K562 (cell line): ENCODE results near the gene IMPA2. TPM values are rescaled to one million over a fixed set of nuclear protein-coding genes. Genes with fewer than 3 reads are reported as not detected.

Source experiments
- ATAC-seq: fragments of 200-7000 bp; cut with Tn5 transposase; 3 replicates; pipeline ENCODE4 v1.9.1; 2020; ENCODE audit warnings: moderate library complexity
- BruUV-seq: library from RNA; stranded (reverse); fragments of 400-500 nt; replicated peaks from 2 replicates; lab custom pipeline; 2021; lab: Mats Ljungman, UMichigan
- CTCF ChIA-PET: fragments of 300-600 bp; formaldehyde crosslinking; extraction: SDS; loops from one replicate; lab custom pipeline; 2021; ENCODE audit warnings: low intra/inter-chr PET ratio; lab: Yijun Ruan, JAX
- POLR2A ChIA-PET: fragments of 300-600, 350-650 bp; sonication (Branson Sonifier 250); formaldehyde crosslinking; extraction: SDS; loops from one replicate; lab custom pipeline; 2021; ENCODE audit warnings: antibody characterized with exemption, inconsistent platforms; lab: Yijun Ruan, JAX
- DNase-seq, 4 experiments: peaks; one replicate each; pipeline versions ENCODE4 v3.0.0 to v3.0.0-alpha.2; 2011 to 2018; ENCODE audit warnings: low spot score in 3 of 4, mixed read lengths in 3 of 4; ENCODE audit errors: extremely low read depth in 1 of 4
- FAIRE-seq: peaks from 2 replicates; lab custom pipeline; 2011; peaks lifted over from hg19 to GRCh38; lab: Jason Lieb, UNC
- H2AFZ ChIP-seq: 2 replicates; pipeline ENCODE4 v1.6.0; 2011; ENCODE audit warnings: low read depth, low read length, control low read depth, inconsistent platforms
- H3K27ac ChIP-seq: fragments of 200-600 bp; 3 replicates; pipeline ENCODE4 v1.8.0; 2011; ENCODE audit warnings: low read depth, mild to moderate bottlenecking, control low read depth, inconsistent platforms, low read length, moderate library complexity, mixed read lengths; ENCODE audit errors: extremely low read depth
- H3K27me3 ChIP-seq, 2 experiments: fragments of 300-600 bp in 1 of 2; 2 replicates in 1 of 2; 3 replicates in 1 of 2; pipeline versions ENCODE4 v1.6.0 to v1.8.0; 2011; ENCODE audit warnings: inconsistent platforms in 2 of 2, low read length in 2 of 2, mild to moderate bottlenecking in 1 of 2, mixed read lengths in 1 of 2, moderate library complexity in 1 of 2; ENCODE audit not compliant: control insufficient read depth in 2 of 2, insufficient read depth in 2 of 2
- H3K36me3 ChIP-seq: fragments of 300-600 bp; 3 replicates; pipeline ENCODE4 v1.8.0; 2011; ENCODE audit warnings: mild to moderate bottlenecking, low read length, inconsistent platforms; ENCODE audit not compliant: control insufficient read depth, insufficient read depth
- H3K4me1 ChIP-seq, 2 experiments: fragments of 200-600 bp in 1 of 2; replicated peaks in 1 of 2; 2 replicates in 1 of 2; 3 replicates in 1 of 2; pipeline versions ENCODE4 v1.5.1 to v1.8.0; 2011; ENCODE audit warnings: inconsistent platforms in 2 of 2, low read length in 2 of 2, mild to moderate bottlenecking in 1 of 2, mixed read lengths in 1 of 2, moderate library complexity in 1 of 2; ENCODE audit not compliant: control insufficient read depth in 2 of 2, insufficient read depth in 2 of 2
- H3K4me2 ChIP-seq: 2 replicates; pipeline ENCODE4 v1.6.1; 2011; ENCODE audit warnings: low read length, control low read depth, inconsistent platforms, mixed read lengths; ENCODE audit not compliant: insufficient read depth
- H3K4me3 ChIP-seq: fragments of 200-600 bp; sonication (generic), shearing (Covaris generic); 2 replicates; pipeline ENCODE4 v1.5.1; 2016; ENCODE audit warnings: control low read depth, inconsistent platforms
- H3K79me2 ChIP-seq: fragments of 200-600 bp; 3 replicates; pipeline ENCODE4 v1.8.0; 2011; ENCODE audit warnings: low read length, inconsistent platforms; ENCODE audit not compliant: control insufficient read depth, insufficient read depth
- H3K9ac ChIP-seq, 2 experiments: 2 replicates each; pipeline versions ENCODE4 v1.6.0 to v1.6.1; 2011; ENCODE audit warnings: low read depth in 2 of 2, low read length in 2 of 2, control low read depth in 1 of 2, inconsistent platforms in 1 of 2, mild to moderate bottlenecking in 1 of 2, mixed read lengths in 1 of 2; ENCODE audit not compliant: insufficient read depth in 1 of 2
- H3K9me1 ChIP-seq: one replicate; pipeline ENCODE4 v1.6.0; 2011; ENCODE audit warnings: inconsistent platforms, mild to moderate bottlenecking, low read length, moderate library complexity; ENCODE audit not compliant: control insufficient read depth, insufficient read depth
- H3K9me3 ChIP-seq: replicated peaks from 2 replicates; pipeline ENCODE4 v1.5.1; 2011; ENCODE audit warnings: low read depth, low read length, inconsistent platforms; ENCODE audit not compliant: control insufficient read depth, insufficient read depth
- H4K20me1 ChIP-seq: replicated peaks from 2 replicates; pipeline ENCODE4 v1.6.1; 2011; ENCODE audit warnings: low read length, inconsistent platforms, mixed read lengths; ENCODE audit not compliant: control insufficient read depth, insufficient read depth
- CREB3 ChIP-seq: fragments of 450-650 bp; conservative IDR thresholded peaks from 2 replicates; pipeline ENCODE4 v1.6.1; 2016; ENCODE audit warnings: missing genetic modification characterization, low read depth, mild to moderate bottlenecking, missing compliant biosample characterization, moderate library complexity
- DEAF1 ChIP-seq: fragments of 450-650 bp; formaldehyde crosslinking; IDR thresholded peaks from 2 replicates; pipeline ENCODE4 v1.4.0; 2020; ENCODE audit warnings: mild to moderate bottlenecking, moderate library complexity
- ETV5 ChIP-seq: sonication (generic); formaldehyde crosslinking; IDR thresholded peaks from 2 replicates; pipeline ENCODE4 v1.4.0; 2020; ENCODE audit warnings: low read depth, mild to moderate bottlenecking, missing genetic modification reagents
- ZNF778 ChIP-seq: fragments of 450-650 bp; formaldehyde crosslinking; IDR thresholded peaks from 2 replicates; pipeline ENCODE4 v1.4.0; 2020; ENCODE audit warnings: mild to moderate bottlenecking, moderate library complexity
- WGBS: fragments of 100-300 bp; shearing (Covaris generic); methylation state at CpG from one replicate; pipeline ENCODE4 v1.1.6; 2016; ENCODE audit warnings: low coverage, mixed read lengths; ENCODE audit not compliant: insufficient coverage; ENCODE audit errors: missing lambda C conversion rate; 5-methylcytosine and 5-hydroxymethylcytosine counted together
- in situ Hi-C: fragments of 300-500 bp; cut with MboI; formaldehyde crosslinking; loops from 4 replicates; pipeline ENCODE4 v1.15.0; 2018; ENCODE audit warnings: inconsistent platforms, mixed read lengths
- intact Hi-C: fragments of 100-400 bp; cut with micrococcal nuclease; formaldehyde crosslinking; loops from 2 replicates; pipeline ENCODE4 v1.14.2; 2022
- polyA plus RNA-seq, 8 experiments: library from polyadenylated mRNA; depleted of rRNA in 4 of 8; stranded (reverse) in 5 of 8; unstranded in 3 of 8; fragments of >200 nt; fragmentation: Nextera tagmentation in 2 of 8; fragmentation: Illumina TruSeq in 1 of 8; extraction: Ambion mirVana in 2 of 8; extraction: Trizol in 1 of 8; gene quantifications; 2 replicates each; pipeline versions ENCODE4 v1.2.1 to v1.2.3, GENCODE V29; 2011 to 2014; ENCODE audit warnings: inconsistent platforms in 1 of 8, missing spikeins in 1 of 8
- total RNA-seq, 7 experiments: library from RNA; depleted of rRNA in 6 of 7; stranded (reverse); fragments of >200 nt in 6 of 7; fragmentation: Illumina TruSeq in 2 of 7; extraction: Trizol in 2 of 7; gene quantifications; 2 replicates each; pipeline versions ENCODE4 v1.2.1 to v1.2.3, GENCODE V29; 2011 to 2021; ENCODE audit warnings: low replicate concordance in 1 of 7

Gene IMPA2
- total and polyA plus RNA-seq, 9 of the 15 experiments (the other 6 are each of a cell fraction or from before 2014, with no cell fraction given) = 0.62 to 11.3 (median 5.7) TPM

GRCh38 chr18:12000072-12000659 is 18.9 kb downstream of the IMPA2 start:
- DNase-seq = no peak
- POLR2A ChIA-PET = interaction anchor here (0.8 kb wide), 1 partner anchor 9 kb away, joined by 3 read pairs; no protein-coding TSS in a partner anchor
- no peak for FAIRE-seq

More at GRCh38 chr18:12000072-12000659, 18.9 kb downstream of the IMPA2 start:
- Histone ChIP-seq H3K9ac (no peak overlapping the region), H3K4me2 (no peak overlapping the region), H3K27ac (no peak overlapping the region), H3K9me1 (no peaks in the 10 kb centered on the region), H2AFZ (no peak overlapping the region), H3K4me1 (no peaks in the 10 kb centered on the region; a peak in 2 of 5 replicates)
- in situ Hi-C loops = no loop called here
- no peak for ATAC-seq
- 47% methylated on average over 3 of the region's 5 CpGs for WGBS
- TF ChIP-seq ETV5 (CRISPR knock-in tag) (no peak), ZNF778 (CRISPR knock-in tag) (no peak), CREB3 (tag) (no peak), DEAF1 (CRISPR knock-in tag) (no peak)
- TF ChIP-seq, all 486 proteins: peak for 0
- BruUV-seq = no TSS peak
- H3K4me3 ChIP-seq = no peak overlapping the region
- H3K79me2 ChIP-seq = no peaks in the 10 kb centered on the region
- intact Hi-C loops = no loop called here
- peaks cover 4% of the 10 kb centered on the region; the same call in 1 of the 2 replicates for H4K20me1 ChIP-seq
- H3K9me3 ChIP-seq = no peaks in the 10 kb centered on the region
- no peaks in the 10 kb centered on the region for H3K36me3 ChIP-seq
- H3K27me3 ChIP-seq = peaks cover 0 to 4% of the 10 kb centered on the region in 2 experiments; a peak in 1 of 5 replicates
- CTCF ChIA-PET = no interaction called here
